Endodermal cell (in vitro differentiated cells): ENCODE results near the gene CTAGE1. TPM values are rescaled to one million over a fixed set of nuclear protein-coding genes. Genes with fewer than 3 reads are reported as not detected.

Experiments used
- DNase-seq: peaks from one replicate; pipeline ENCODE4 v3.0.0-alpha.2; 2017
- H3K27ac ChIP-seq: 2 replicates; pipeline ENCODE4 v1.5.1; 2013; ENCODE audit warnings: mild to moderate bottlenecking, low read depth, low read length, moderate library complexity
- H3K27me3 ChIP-seq: 2 replicates; pipeline ENCODE4 v1.6.1; 2013; ENCODE audit warnings: mild to moderate bottlenecking, low read length, moderate library complexity; ENCODE audit not compliant: insufficient read depth, control insufficient read depth, poor library complexity, severe bottlenecking
- H3K36me3 ChIP-seq: 2 replicates; pipeline ENCODE4 v1.7.0; 2013; ENCODE audit warnings: mild to moderate bottlenecking, low read length, moderate library complexity; ENCODE audit not compliant: control insufficient read depth, insufficient read depth
- H3K4me1 ChIP-seq: one replicate; pipeline ENCODE4 v1.7.0; 2013; ENCODE audit warnings: low read length; ENCODE audit not compliant: control insufficient read depth, insufficient read depth
- H3K4me3 ChIP-seq: 2 replicates; pipeline ENCODE4 v1.5.1; 2013; ENCODE audit warnings: mild to moderate bottlenecking, low read length, moderate library complexity
- H3K9ac ChIP-seq: 2 replicates; pipeline ENCODE4 v1.6.1; 2013; ENCODE audit warnings: mild to moderate bottlenecking, low read length, moderate library complexity; ENCODE audit not compliant: poor library complexity, severe bottlenecking; ENCODE audit errors: extremely low read depth
- H3K9me3 ChIP-seq: 2 replicates; pipeline ENCODE4 v1.6.1; 2013; ENCODE audit warnings: mild to moderate bottlenecking, low read length, moderate library complexity; ENCODE audit not compliant: control insufficient read depth
- H3K27ac Mint-ChIP-seq: 2 replicates; pipeline ENCODE4 v1.8.0; 2020; ENCODE audit warnings: mixed read lengths
- H3K27me3 Mint-ChIP-seq: 2 replicates; pipeline ENCODE4 v1.8.0; 2021; ENCODE audit warnings: mild to moderate bottlenecking, mixed read lengths; ENCODE audit not compliant: insufficient read depth
- H3K36me3 Mint-ChIP-seq: 2 replicates; pipeline ENCODE4 v1.8.0; 2020; ENCODE audit warnings: low read depth, mixed read lengths
- H3K4me1 Mint-ChIP-seq: 2 replicates; pipeline ENCODE4 v1.8.0; 2020; ENCODE audit warnings: mixed read lengths
- H3K4me3 Mint-ChIP-seq: 2 replicates; pipeline ENCODE4 v1.8.0; 2020; ENCODE audit warnings: mild to moderate bottlenecking, moderate library complexity, mixed read lengths
- H3K9me3 Mint-ChIP-seq: 2 replicates; pipeline ENCODE4 v1.8.0; 2020; ENCODE audit warnings: mild to moderate bottlenecking, mixed read lengths
- WGBS, 2 experiments: methylation state at CpG; one replicate each; pipeline versions ENCODE4 v1.1.5 to v1.1.7; 2013; ENCODE audit warnings: missing lambda C conversion rate in 2 of 2, mixed read lengths in 1 of 2; ENCODE audit not compliant: insufficient coverage in 1 of 2, insufficient read length in 1 of 2; 5-methylcytosine and 5-hydroxymethylcytosine counted together
- total RNA-seq, 2 donors: library from RNA; stranded (reverse); fragmentation: NEBNext Ultra II Directional in 1 of 2; extraction: Animal tissue kit (Norgen Biotek cat#: 25700) in 1 of 2; gene quantifications; 2 replicates in 1 of 2; 3 replicates in 1 of 2; pipeline ENCODE4 v1.2.1, GENCODE V29; 2021
- TF ChIP-seq, protein P1 (sequence below): fragments of 200-600 bp; sonication (generic); conservative IDR thresholded peaks from 2 replicates; pipeline ENCODE4 v1.5.0; 2021; ENCODE audit warnings: antibody characterized with exemption, mild to moderate bottlenecking

The CTAGE1 gene
- total RNA-seq, 2 donors from 2014 or later = not detected

DNA sequence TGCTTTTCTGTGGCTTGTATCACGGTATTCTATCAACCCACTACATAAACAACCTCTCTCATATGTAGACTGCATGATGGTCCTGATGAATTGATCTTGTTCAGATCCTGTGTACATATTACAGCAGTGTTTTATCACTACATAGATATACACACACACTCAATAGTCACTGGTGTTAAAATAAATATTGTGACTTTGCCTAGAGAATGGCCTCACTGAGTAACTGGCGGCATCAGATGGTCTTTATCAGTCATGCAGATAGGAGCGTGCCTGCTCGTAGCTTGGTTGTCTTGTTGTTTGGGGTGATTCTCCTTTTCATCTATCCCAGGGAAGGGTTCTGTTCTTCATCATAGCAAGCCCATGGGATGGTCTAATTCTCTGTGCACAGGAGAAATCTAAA, 18.4 kb upstream of the CTAGE1 start:
- Mint-ChIP-seq H3K36me3 (no peaks in the 10 kb centered on the region), H3K27me3 (no peaks in the 10 kb centered on the region), H3K4me1 (no peaks in the 10 kb centered on the region), H3K27ac (no peak overlapping the region), H3K4me3 (no peak overlapping the region), H3K9me3 (no peaks in the 10 kb centered on the region)
- no peaks in the 10 kb centered on the region for H3K9me3 ChIP-seq
- no peak overlapping the region for H3K27ac ChIP-seq
- peaks cover 4% of the 10 kb centered on the region for H3K4me1 ChIP-seq
- no peak for DNase-seq
- no peak overlapping the region for H3K9ac ChIP-seq
- TF ChIP-seq, protein P1, sequence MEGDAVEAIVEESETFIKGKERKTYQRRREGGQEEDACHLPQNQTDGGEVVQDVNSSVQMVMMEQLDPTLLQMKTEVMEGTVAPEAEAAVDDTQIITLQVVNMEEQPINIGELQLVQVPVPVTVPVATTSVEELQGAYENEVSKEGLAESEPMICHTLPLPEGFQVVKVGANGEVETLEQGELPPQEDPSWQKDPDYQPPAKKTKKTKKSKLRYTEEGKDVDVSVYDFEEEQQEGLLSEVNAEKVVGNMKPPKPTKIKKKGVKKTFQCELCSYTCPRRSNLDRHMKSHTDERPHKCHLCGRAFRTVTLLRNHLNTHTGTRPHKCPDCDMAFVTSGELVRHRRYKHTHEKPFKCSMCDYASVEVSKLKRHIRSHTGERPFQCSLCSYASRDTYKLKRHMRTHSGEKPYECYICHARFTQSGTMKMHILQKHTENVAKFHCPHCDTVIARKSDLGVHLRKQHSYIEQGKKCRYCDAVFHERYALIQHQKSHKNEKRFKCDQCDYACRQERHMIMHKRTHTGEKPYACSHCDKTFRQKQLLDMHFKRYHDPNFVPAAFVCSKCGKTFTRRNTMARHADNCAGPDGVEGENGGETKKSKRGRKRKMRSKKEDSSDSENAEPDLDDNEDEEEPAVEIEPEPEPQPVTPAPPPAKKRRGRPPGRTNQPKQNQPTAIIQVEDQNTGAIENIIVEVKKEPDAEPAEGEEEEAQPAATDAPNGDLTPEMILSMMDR = no peak
- 80 to 84% methylated on average over 4 of the region's 4 CpGs for WGBS, 2 experiments
- H3K36me3 ChIP-seq = no peaks in the 10 kb centered on the region
- H3K4me3 ChIP-seq = no peak overlapping the region
- H3K27me3 ChIP-seq = no peaks in the 10 kb centered on the region

DNA sequence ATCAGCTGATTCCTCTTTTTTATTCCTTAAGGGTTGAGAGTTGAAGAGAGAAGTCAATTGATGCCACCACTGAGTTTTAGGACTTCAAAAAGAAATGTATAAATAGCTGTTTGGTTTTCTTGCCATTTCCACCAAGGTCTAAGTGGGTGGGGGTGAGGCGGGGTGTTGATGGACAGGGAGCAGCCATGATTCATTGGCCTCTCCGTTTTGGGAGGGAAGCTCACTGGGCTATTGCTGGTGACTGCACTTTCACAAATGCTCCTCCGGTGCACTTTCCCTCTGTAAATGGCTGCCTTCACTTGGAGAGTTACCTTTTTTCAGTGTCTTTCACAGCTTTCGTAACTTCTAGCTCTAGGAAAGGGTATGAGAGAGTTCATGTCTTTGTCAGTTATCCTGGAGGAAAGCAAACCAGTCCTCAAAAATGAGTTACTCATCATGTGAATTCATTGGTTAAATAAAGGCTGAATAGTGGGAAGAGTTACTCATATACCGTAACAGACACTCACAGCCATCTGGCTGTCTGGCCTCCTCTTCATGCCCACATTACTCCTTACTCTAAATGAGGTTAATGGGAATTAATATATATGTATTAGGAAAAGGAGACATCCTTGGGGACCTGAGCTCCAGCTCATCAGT, 17.4 kb upstream of the CTAGE1 start:
- no peaks in the 10 kb centered on the region for H3K9me3 Mint-ChIP-seq
- 78 to 85% methylated on average over 2 to 4 of the region's 5 CpGs for WGBS, 2 experiments

DNA sequence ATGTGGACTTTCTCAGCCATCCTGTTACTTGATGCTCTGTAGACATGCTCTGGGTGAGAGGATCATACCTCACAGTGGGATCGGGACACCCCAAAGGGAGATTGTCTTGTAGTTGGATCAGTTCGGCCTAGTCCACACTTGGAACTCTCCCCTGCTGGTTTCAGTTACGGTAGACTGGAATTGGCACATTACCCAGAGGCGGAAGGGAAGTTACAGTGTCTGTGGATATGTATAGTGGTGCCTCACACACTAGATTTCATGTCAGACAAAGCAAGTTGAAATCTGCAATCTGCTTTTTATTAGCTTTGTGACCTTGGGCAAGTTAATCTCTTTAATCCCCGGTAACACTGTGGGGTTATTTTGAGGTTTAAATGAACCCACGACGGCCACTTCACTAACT, 16.2 kb upstream of the CTAGE1 start:
- no peaks in the 10 kb centered on the region for H3K4me1 Mint-ChIP-seq
- Histone ChIP-seq H3K9me3 (no peaks in the 10 kb centered on the region), H3K9ac (no peak overlapping the region), H3K4me1 (no peaks in the 10 kb centered on the region), H3K27ac (no peak overlapping the region), H3K27me3 (no peaks in the 10 kb centered on the region), H3K36me3 (no peaks in the 10 kb centered on the region), H3K4me3 (no peak overlapping the region)
- no peaks in the 10 kb centered on the region for H3K27me3 Mint-ChIP-seq
- H3K4me3 Mint-ChIP-seq = no peak overlapping the region
- no peak overlapping the region for H3K27ac Mint-ChIP-seq
- no peaks in the 10 kb centered on the region for H3K36me3 Mint-ChIP-seq
- no peaks in the 10 kb centered on the region for H3K9me3 Mint-ChIP-seq
- TF ChIP-seq, protein P1 = no peak
- no peak for DNase-seq
- 94% methylated on average over 6 to 7 of the region's 7 CpGs for WGBS, 2 experiments

More for the DNA sequence above, 17.4 kb upstream of the CTAGE1 start:
- no peak overlapping the region for H3K9ac ChIP-seq
- H3K27ac ChIP-seq = no peak overlapping the region
- no peak overlapping the region for H3K27ac Mint-ChIP-seq
- H3K4me1 Mint-ChIP-seq = no peaks in the 10 kb centered on the region
- H3K36me3 Mint-ChIP-seq = no peaks in the 10 kb centered on the region
- DNase-seq = no peak
- no peak overlapping the region for H3K4me3 Mint-ChIP-seq
- H3K27me3 Mint-ChIP-seq = no peaks in the 10 kb centered on the region
- H3K4me1 ChIP-seq = peaks cover 3% of the 10 kb centered on the region
- H3K27me3 ChIP-seq = no peaks in the 10 kb centered on the region
- TF ChIP-seq, protein P1 = no peak
- no peaks in the 10 kb centered on the region for H3K9me3 ChIP-seq
- no peak overlapping the region for H3K4me3 ChIP-seq
- no peaks in the 10 kb centered on the region for H3K36me3 ChIP-seq
